Karpas-422 (cell line): Measurements from ENCODE around the gene MUC5B. TPM values are rescaled to one million over a fixed set of nuclear protein-coding genes. Genes with fewer than 3 reads are reported as not detected.

Source experiments
- DNase-seq: peaks from one replicate; pipeline ENCODE4 v3.0.0-alpha.2; 2015
- H2AFZ ChIP-seq: fragments of 200-600 bp; sonication (generic); 2 replicates; pipeline ENCODE4 v1.6.1; 2014; ENCODE audit warnings: antibody characterized with exemption, low read length, mixed read lengths
- H3K27ac ChIP-seq: fragments of 200-600 bp; sonication (generic); 2 replicates; pipeline ENCODE4 v1.5.1; 2014; ENCODE audit warnings: mild to moderate bottlenecking, low read length, moderate library complexity
- H3K27me3 ChIP-seq: fragments of 200-600 bp; sonication (generic); 2 replicates; pipeline ENCODE4 v1.6.1; 2014; ENCODE audit warnings: low read length, mixed read lengths
- H3K36me3 ChIP-seq: fragments of 200-600 bp; sonication (generic); 2 replicates; pipeline ENCODE4 v1.6.1; 2014; ENCODE audit warnings: low read length, mixed read lengths; ENCODE audit not compliant: insufficient read depth
- H3K4me1 ChIP-seq: fragments of 200-600 bp; sonication (generic); 2 replicates; pipeline ENCODE4 v1.6.1; 2014; ENCODE audit warnings: mild to moderate bottlenecking, low read length, mixed read lengths
- H3K4me2 ChIP-seq: fragments of 200-600 bp; sonication (generic); 2 replicates; pipeline ENCODE4 v1.6.1; 2014; ENCODE audit warnings: low read length, low read depth, mild to moderate bottlenecking; ENCODE audit not compliant: poor library complexity, severe bottlenecking
- H3K4me3 ChIP-seq: fragments of 200-600 bp; sonication (generic); 2 replicates; pipeline ENCODE4 v1.5.1; 2014; ENCODE audit warnings: mild to moderate bottlenecking, antibody characterized with exemption, low read length, mixed read lengths
- H3K79me2 ChIP-seq: fragments of 200-600 bp; sonication (generic); 2 replicates; pipeline ENCODE4 v1.6.1; 2014; ENCODE audit warnings: mild to moderate bottlenecking, low read length, mixed read lengths
- H3K9ac ChIP-seq: fragments of 200-600 bp; sonication (generic); 2 replicates; pipeline ENCODE4 v1.6.0; 2014; ENCODE audit warnings: low read length
- H3K9me2 ChIP-seq: fragments of 200-600 bp; sonication (generic), shearing (Covaris generic); replicated peaks from 2 replicates; pipeline ENCODE4 v1.6.0; 2014; ENCODE audit warnings: mild to moderate bottlenecking, low read length, moderate library complexity; ENCODE audit not compliant: insufficient read depth
- H3K9me3 ChIP-seq: fragments of 300-700, 200-600 bp; sonication (generic); 2 replicates; pipeline ENCODE4 v1.6.1; 2014; ENCODE audit warnings: low read length, mixed read lengths
- H4K20me1 ChIP-seq: fragments of 200-600 bp; sonication (generic); 2 replicates; pipeline ENCODE4 v1.6.1; 2014; ENCODE audit warnings: mild to moderate bottlenecking, antibody characterized with exemption, low read length, low read depth; ENCODE audit not compliant: insufficient read depth
- total RNA-seq: library from RNA; depleted of rRNA; stranded (reverse); fragments of >200 nt; shearing (Covaris generic); gene quantifications from 2 replicates; pipeline ENCODE4 v1.2.3, GENCODE V29; 2014; ENCODE audit warnings: low replicate concordance

MUC5B gene
- total RNA-seq, 1 experiment from 2014 or later = 0.04 TPM

GRCh38 chr11:1227551-1228100 is 4.8 kb downstream of the MUC5B start:
- no peak for DNase-seq
- H3K36me3 ChIP-seq = no peaks in the 10 kb centered on the region
- no peak overlapping the region for H3K4me3 ChIP-seq
- no peaks in the 10 kb centered on the region for H3K79me2 ChIP-seq
- no peaks in the 10 kb centered on the region for H4K20me1 ChIP-seq
- H3K9me3 ChIP-seq = no peaks in the 10 kb centered on the region
- H3K4me2 ChIP-seq = no peak overlapping the region
- no peaks in the 10 kb centered on the region for H3K4me1 ChIP-seq
- no peak overlapping the region for H3K27ac ChIP-seq
- H3K9ac ChIP-seq = no peak overlapping the region
- no peak overlapping the region for H2AFZ ChIP-seq
- no peaks in the 10 kb centered on the region for H3K27me3 ChIP-seq
- no peaks in the 10 kb centered on the region for H3K9me2 ChIP-seq

DNA sequence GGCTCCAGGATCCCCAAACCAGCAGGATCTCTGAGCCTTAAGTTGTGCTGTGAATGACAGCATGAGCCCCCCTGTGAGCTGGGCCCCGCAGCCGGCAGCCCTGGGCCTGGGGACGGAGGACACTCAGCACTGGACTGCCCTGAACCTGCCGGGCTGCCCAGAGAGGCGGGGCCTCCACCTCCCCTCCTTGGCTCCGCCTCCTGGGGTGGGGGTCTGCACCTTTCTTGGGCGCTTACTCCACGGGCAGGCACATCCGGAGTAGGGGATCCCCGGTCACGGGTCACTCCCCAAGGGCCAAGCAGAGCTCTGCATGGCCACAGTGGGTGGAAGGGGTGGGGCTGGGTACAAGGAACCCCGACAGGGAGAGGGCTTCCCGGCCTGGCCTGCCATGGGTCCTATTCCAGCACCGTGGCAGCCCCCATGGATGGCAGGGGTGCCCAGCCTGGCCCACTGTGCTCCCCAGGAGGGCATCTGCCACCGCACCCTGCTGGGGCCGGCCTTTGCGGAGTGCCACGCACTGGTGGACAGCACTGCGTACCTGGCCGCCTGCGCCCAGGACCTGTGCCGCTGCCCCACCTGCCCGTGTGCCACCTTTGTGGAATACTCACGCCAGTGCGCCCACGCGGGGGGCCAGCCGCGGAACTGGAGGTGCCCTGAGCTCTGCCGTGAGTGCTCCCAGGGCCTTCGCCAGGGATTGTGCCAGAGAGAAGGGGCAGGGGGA is 5.4 kb downstream of the MUC5B start:
- Histone ChIP-seq H3K4me3 (no peak overlapping the region), H3K27me3 (no peaks in the 10 kb centered on the region), H3K4me2 (no peak overlapping the region), H3K27ac (no peak overlapping the region), H3K4me1 (no peaks in the 10 kb centered on the region), H3K9ac (no peak overlapping the region), H3K36me3 (no peaks in the 10 kb centered on the region), H4K20me1 (no peaks in the 10 kb centered on the region), H2AFZ (no peak overlapping the region), H3K9me3 (no peaks in the 10 kb centered on the region), H3K79me2 (no peaks in the 10 kb centered on the region), H3K9me2 (no peaks in the 10 kb centered on the region)
- no peak for DNase-seq

DNA sequence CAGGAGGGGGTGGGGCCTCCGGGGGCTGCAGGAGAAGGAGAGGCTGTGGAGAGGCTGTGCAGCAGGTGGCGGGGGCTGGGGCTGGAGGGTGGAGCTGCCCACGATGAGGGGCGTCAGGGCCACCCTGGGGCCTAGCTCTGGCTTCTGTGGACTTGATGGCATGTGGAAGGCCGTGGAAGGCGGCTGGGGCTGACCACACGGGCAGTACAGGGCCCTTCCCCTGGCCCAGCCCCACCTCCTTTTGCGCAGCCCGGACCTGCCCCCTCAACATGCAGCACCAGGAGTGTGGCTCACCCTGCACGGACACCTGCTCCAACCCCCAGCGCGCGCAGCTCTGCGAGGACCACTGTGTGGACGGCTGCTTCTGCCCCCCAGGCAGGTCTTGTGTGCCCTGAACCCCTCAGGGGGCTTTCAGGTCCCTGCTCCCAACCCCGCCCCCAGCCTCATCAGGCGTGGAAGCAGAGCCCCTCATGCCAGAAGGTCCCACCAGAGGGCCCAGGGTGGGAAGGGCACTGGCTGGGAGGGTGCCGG is 6.1 kb downstream of the MUC5B start:
- H3K4me2 ChIP-seq = no peak overlapping the region
- no peak for DNase-seq
- H3K4me1 ChIP-seq = no peaks in the 10 kb centered on the region
- no peak overlapping the region for H2AFZ ChIP-seq
- H3K79me2 ChIP-seq = no peaks in the 10 kb centered on the region
- no peak overlapping the region for H3K9ac ChIP-seq
- no peaks in the 10 kb centered on the region for H3K27me3 ChIP-seq
- H3K36me3 ChIP-seq = no peaks in the 10 kb centered on the region
- H3K4me3 ChIP-seq = no peak overlapping the region
- no peaks in the 10 kb centered on the region for H3K9me3 ChIP-seq
- no peaks in the 10 kb centered on the region for H3K9me2 ChIP-seq
- no peak overlapping the region for H3K27ac ChIP-seq
- no peaks in the 10 kb centered on the region for H4K20me1 ChIP-seq

- H3K79me2 ChIP-seq = no peaks in the 10 kb centered on the region
- H2AFZ ChIP-seq = no peak overlapping the region
- H3K27ac ChIP-seq = no peak overlapping the region
- no peaks in the 10 kb centered on the region for H4K20me1 ChIP-seq
- no peaks in the 10 kb centered on the region for H3K27me3 ChIP-seq
- H3K4me2 ChIP-seq = no peak overlapping the region
- H3K4me1 ChIP-seq = no peaks in the 10 kb centered on the region
- no peaks in the 10 kb centered on the region for H3K9me2 ChIP-seq
- H3K9ac ChIP-seq = no peak overlapping the region
- no peaks in the 10 kb centered on the region for H3K9me3 ChIP-seq
- no peak for DNase-seq
- H3K4me3 ChIP-seq = no peak overlapping the region
- H3K36me3 ChIP-seq = no peaks in the 10 kb centered on the region
Observed at GRCh38 chr11:1229471-1230120, 6.7 kb downstream of the MUC5B start.

DNA sequence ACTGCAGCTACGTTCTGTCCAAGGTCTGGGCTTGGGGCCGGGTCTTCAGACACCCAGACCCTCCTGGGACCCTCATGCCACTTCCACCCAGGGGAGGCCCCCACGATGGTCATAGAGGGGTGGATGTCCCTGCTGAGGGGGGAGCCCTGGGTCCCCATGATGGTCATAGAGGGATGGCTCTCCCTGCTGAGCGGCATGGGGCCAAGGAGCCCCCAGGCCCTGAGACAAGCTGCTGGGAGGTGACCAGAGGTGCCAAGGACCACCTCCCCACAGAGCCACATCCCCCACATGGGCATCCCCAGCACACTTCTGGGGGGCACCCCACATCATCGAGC is 7.2 kb downstream of the MUC5B start:
- H3K4me1 ChIP-seq = no peaks in the 10 kb centered on the region
- H3K27me3 ChIP-seq = no peaks in the 10 kb centered on the region
- H3K4me3 ChIP-seq = no peak overlapping the region
- no peak for DNase-seq
- H2AFZ ChIP-seq = no peak overlapping the region
- no peaks in the 10 kb centered on the region; the same call in 1 of the 2 replicates for H4K20me1 ChIP-seq
- no peaks in the 10 kb centered on the region for H3K36me3 ChIP-seq
- no peaks in the 10 kb centered on the region for H3K9me2 ChIP-seq
- no peak overlapping the region for H3K4me2 ChIP-seq
- no peaks in the 10 kb centered on the region for H3K9me3 ChIP-seq
- H3K27ac ChIP-seq = no peak overlapping the region
- no peaks in the 10 kb centered on the region for H3K79me2 ChIP-seq
- no peak overlapping the region for H3K9ac ChIP-seq

DNA sequence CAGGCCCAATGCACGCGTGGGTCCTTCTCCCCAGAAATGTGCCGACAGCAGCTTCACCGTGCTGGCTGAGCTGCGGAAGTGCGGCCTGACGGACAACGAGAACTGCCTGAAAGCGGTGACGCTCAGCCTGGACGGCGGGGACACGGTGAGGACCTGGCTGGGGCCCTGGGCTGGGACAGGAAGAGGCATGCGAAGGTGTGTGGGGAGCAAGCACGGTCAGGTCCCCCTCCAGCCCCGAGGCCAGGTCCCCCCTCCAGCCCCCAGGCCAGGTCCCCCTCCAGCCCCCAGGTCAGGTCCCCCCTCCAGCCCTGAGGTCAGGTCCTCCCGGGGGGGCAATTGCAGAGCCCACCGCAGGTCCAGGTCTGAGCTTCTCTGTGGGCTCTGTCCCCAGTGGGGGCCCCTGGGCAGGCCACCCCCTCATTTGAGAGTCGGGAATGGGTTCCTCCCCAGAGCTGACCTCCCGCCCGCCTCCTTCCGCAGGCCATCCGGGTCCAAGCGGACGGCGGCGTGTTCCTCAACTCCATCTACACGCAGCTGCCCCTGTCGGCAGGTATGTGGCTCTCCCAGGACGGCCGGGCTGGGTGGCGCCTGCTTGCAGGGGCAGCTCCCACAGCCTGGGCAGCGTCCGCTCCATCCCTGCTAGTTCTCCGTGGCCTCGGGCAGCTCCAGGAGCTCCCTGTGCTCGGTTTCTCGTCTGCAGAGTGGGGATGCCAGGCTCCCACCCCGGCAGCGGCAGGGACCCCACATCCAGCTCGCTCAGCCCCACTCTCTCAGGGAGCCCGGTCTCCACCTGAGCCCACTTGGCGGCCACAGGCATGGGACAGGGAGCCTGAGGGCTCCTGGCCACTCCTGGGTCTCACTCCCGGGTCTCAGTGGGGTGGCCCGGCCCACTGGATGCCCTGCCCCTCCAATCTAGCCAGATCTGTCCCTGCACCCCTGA is 7.9 kb downstream of the MUC5B start:
- H2AFZ ChIP-seq = no peak overlapping the region
- no peak for DNase-seq
- no peaks in the 10 kb centered on the region for H3K9me2 ChIP-seq
- no peak overlapping the region for H3K4me3 ChIP-seq
- no peak overlapping the region for H3K9ac ChIP-seq
- no peaks in the 10 kb centered on the region for H3K9me3 ChIP-seq
- H3K36me3 ChIP-seq = no peaks in the 10 kb centered on the region
- no peak overlapping the region for H3K4me2 ChIP-seq
- H3K4me1 ChIP-seq = no peaks in the 10 kb centered on the region
- no peaks in the 10 kb centered on the region; the same call in 1 of the 2 replicates for H4K20me1 ChIP-seq
- no peaks in the 10 kb centered on the region for H3K79me2 ChIP-seq
- no peaks in the 10 kb centered on the region for H3K27me3 ChIP-seq
- H3K27ac ChIP-seq = no peak overlapping the region

DNA sequence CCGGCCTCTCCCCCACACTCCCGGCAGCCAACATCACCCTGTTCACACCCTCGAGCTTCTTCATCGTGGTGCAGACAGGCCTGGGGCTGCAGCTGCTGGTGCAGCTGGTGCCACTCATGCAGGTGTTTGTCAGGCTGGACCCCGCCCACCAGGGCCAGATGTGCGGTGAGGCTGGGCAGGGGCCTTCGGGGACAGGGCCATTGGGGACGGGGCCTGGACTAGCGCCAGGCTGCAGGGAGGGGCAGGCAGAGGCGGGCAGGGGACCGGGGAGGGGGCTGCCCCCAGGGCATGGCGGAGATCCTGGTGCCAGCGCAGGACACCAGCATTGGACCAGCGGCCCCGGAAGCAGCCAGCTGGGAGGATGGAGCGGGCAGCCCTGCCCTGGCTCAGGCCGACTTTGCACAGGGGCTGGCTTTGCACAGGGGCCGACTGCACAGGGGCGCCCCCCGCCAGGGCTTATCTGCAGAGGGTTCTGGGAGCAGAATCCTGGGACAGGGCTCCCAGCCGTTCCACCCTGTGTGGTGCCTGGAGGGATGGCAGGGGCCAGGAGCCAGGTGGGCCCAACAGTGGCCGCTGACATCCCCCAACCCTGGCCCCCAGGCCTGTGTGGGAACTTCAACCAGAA is 8.6 kb downstream of the MUC5B start:
- H3K4me3 ChIP-seq = no peak overlapping the region
- H3K9me3 ChIP-seq = no peaks in the 10 kb centered on the region
- no peaks in the 10 kb centered on the region for H3K9me2 ChIP-seq
- H3K36me3 ChIP-seq = no peaks in the 10 kb centered on the region
- no peaks in the 10 kb centered on the region for H3K4me1 ChIP-seq
- no peak for DNase-seq
- no peaks in the 10 kb centered on the region for H3K27me3 ChIP-seq
- no peak overlapping the region for H3K27ac ChIP-seq
- no peak overlapping the region for H3K9ac ChIP-seq
- H3K4me2 ChIP-seq = no peak overlapping the region
- no peaks in the 10 kb centered on the region for H3K79me2 ChIP-seq
- H4K20me1 ChIP-seq = no peaks in the 10 kb centered on the region; the same call in 1 of the 2 replicates
- no peak overlapping the region for H2AFZ ChIP-seq
